Right lung (tissue), 10 donors: Measurements from ENCODE around the gene LCMT1. TPM values are rescaled to one million over a fixed set of nuclear protein-coding genes. Genes with fewer than 3 reads are reported as not detected.
A peak's percentile ranks its signal among the peaks of the same experiment; 100 is the strongest.
"Not testable (repeated sequence)": the region's sequence is repeated elsewhere in the genome, so short reads cannot be mapped to it uniquely, and the experiment has no call there.

ENCODE experiments used
- DNase-seq, 2 donors: peaks; one replicate each; pipeline ENCODE4 v3.0.0-alpha.2; 2013
- long read RNA-seq, 8 donors: transcript quantifications; one replicate each; lab custom pipeline, GENCODE V29; 2026
- polyA plus RNA-seq, 5 donors: library from polyadenylated mRNA; unstranded; fragments of 120-200 nt; gene quantifications; one replicate each; pipeline versions ENCODE4 v1.2.1 to v1.2.3, GENCODE V29; 2013; ENCODE audit warnings: inconsistent platforms in 1 of 5, low replicate concordance in 1 of 5; ENCODE audit not compliant: insufficient read length in 5 of 5, insufficient read depth in 1 of 5

LCMT1 gene
- 10 to 100 TPM; 44.2 to 57.9 (median 49.4) TPM for polyA plus RNA-seq
- long read RNA-seq, donor 1, transcript LCMT1-203 (11 exons, 1,368 nt): minor isoform, 12 of 53 reads
- long read RNA-seq, donor 1, transcript LCMT1-209 (2 exons, 517 nt): major isoform, 17 of 53 reads
- long read RNA-seq, donor 1, partial matches to known transcripts: 23 of 53 reads
- long read RNA-seq, donor 1, other reads (novel, unspliced or antisense): 0 of 53 reads
- long read RNA-seq, donor 2, transcript LCMT1-203 (11 exons, 1,368 nt): major isoform, 18 of 23 reads
- long read RNA-seq, donor 2, partial matches to known transcripts: 0 of 23 reads
- long read RNA-seq, donor 2, other reads (novel, unspliced or antisense): 0 of 23 reads
- long read RNA-seq, donor 3, transcript LCMT1-209 (2 exons, 517 nt): major isoform, 17 of 40 reads
- long read RNA-seq, donor 3, transcript LCMT1-203 (11 exons, 1,368 nt): minor isoform, 14 of 40 reads
- long read RNA-seq, donor 3, partial matches to known transcripts: 6 of 40 reads
- long read RNA-seq, donor 3, other reads (novel, unspliced or antisense): 0 of 40 reads
- long read RNA-seq, donor 4, transcript LCMT1-209 (2 exons, 517 nt): major isoform, 7 of 13 reads
- long read RNA-seq, donor 4, transcript LCMT1-203 (11 exons, 1,368 nt): minor isoform, 5 of 13 reads
- long read RNA-seq, donor 4, partial matches to known transcripts: 0 of 13 reads
- long read RNA-seq, donor 4, other reads (novel, unspliced or antisense): 0 of 13 reads
- long read RNA-seq, donor 5, transcript LCMT1-209 (2 exons, 517 nt): minor isoform, 10 of 36 reads
- long read RNA-seq, donor 5, transcript LCMT1-203 (11 exons, 1,368 nt): major isoform, 13 of 36 reads
- long read RNA-seq, donor 5, partial matches to known transcripts: 7 of 36 reads
- long read RNA-seq, donor 5, other reads (novel, unspliced or antisense): 6 of 36 reads
- long read RNA-seq, donor 6, transcript LCMT1-209 (2 exons, 517 nt): major isoform, 11 of 22 reads
- long read RNA-seq, donor 6, transcript LCMT1-203 (11 exons, 1,368 nt): minor isoform, 9 of 22 reads
- long read RNA-seq, donor 6, partial matches to known transcripts: 0 of 22 reads
- long read RNA-seq, donor 6, other reads (novel, unspliced or antisense): 0 of 22 reads
- long read RNA-seq, donor 7, transcript LCMT1-203 (11 exons, 1,368 nt): major isoform, 6 of 12 reads
- long read RNA-seq, donor 7, partial matches to known transcripts: 0 of 12 reads
- long read RNA-seq, donor 7, other reads (novel, unspliced or antisense): 0 of 12 reads
- long read RNA-seq, donor 8, transcript LCMT1-203 (11 exons, 1,368 nt): minor isoform, 5 of 15 reads
- long read RNA-seq, donor 8, transcript LCMT1-209 (2 exons, 517 nt): major isoform, 10 of 15 reads
- long read RNA-seq, donor 8, partial matches to known transcripts: 0 of 15 reads
- long read RNA-seq, donor 8, other reads (novel, unspliced or antisense): 0 of 15 reads

DNA sequence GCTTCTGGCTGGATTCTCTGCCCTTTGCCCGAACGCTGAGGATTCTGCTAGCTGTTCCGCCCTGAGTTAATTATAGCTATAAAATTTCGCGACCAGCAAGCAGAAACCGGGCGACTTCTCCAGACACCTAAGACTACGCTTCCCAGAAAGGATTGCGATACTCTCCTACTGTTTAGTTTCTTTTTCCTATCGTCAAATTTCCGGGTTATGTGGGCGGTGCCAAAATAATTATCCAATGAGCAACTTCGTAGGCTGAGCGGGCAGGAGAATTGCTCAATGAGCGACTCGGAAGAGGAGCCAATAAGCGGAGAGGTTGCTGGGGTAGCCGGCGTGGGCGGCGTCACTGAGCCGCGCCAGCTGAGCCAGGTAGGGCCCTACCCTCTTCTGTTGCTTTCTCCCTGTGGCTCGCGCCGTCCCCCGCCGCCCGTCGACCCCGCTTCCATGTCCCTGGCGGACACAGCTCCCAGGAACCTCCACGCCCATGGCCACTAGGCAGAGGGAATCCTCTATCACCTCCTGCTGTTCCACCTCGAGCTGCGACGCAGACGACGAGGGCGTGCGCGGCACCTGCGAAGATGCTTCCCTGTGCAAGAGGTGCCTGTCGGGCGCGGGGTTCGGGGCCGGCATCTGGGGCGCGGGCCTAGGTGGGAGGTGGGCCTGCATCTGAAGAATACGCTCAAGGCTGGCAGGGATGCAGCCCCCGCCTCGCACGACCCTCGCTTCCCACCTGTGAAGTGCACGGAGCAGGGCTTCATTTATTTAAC lies at the start of gene LCMT1:
LCMT1 (plus strand) TSS at position 340 of the 764 bp plus-strand sequence; CDS start at position 482, 142 bp downstream.
- DNase-seq: peak; percentile 94 to 96

DNA sequence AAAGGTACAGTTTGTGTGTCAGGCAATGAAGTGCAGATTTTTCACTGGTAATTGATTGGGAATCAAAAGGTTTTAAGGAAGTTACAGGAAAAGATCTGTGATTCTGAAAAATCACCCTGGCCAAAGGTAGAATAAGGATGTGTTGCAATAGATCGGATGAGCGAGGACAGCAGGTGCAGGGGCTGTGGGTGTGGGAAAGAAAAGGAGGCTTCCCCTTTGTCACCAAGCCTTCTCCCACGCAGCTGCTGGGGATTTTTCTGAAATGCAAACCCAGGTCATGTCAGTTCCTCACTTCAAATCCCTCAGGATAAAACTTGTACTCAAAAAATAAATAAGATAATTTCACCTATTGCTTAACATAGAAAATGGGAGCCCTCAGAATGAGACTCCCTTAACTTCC lies 48.4 kb upstream of the LCMT1 start:
- DNase-seq: no peak

DNA sequence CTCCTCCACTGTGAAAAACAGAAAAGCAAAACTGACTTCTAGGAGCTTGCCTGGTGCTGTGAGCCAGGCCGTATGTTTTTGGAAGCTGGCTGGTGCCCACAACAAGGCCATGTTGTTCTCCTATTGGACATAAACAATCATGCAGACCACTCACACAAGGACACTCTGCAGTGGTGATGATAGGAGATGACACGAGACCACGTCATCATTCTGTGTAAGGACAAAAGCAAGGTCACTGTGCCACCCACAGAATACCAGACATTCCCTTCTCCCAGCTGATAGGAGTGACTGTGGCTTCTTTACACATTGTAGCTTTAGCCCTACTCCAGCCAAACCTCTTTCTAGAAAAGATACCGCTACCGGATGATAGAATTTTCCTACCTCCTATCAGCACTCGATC lies 47.7 kb upstream of the LCMT1 start:
- DNase-seq: no peak

DNA sequence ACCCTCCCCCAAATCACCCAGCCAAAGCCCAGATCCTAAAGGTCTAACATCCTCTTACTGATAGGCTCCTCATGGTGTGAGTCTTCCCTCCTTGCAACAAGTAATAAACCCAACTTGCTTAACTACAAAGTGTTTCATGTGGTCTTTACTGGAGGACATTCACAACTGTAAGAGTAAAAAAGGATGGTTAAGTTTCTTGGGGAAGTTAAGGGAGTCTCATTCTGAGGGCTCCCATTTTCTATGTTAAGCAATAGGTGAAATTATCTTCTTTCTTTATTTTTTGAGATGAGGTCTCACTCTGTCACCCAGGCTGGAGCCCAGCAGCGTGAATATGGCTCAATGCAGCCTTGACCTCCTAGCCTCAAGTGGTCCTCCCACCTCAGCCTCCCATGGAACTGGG lies 47.3 kb upstream of the LCMT1 start:
- not testable (repeated sequence) for DNase-seq

DNA sequence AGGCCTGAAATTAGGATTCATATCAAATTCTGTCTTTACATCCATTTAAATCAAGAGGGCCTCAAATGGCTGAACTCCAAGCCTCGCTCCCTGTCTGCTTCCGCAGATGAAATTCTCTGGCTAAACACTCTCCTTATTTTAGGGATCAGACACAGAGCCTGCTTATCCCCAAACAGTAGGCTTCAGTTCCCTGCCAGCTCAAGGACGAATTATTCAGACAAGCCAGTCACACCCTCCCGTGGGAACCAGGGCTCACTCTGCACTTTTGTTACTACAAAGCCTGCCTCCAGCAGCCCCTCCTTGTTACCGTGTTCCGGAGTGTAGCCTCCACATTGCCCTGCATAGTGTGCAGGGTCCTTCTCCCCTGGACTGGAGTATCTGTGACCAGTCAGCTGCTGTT lies 46.6 kb upstream of the LCMT1 start:
- DNase-seq: no peak

DNA sequence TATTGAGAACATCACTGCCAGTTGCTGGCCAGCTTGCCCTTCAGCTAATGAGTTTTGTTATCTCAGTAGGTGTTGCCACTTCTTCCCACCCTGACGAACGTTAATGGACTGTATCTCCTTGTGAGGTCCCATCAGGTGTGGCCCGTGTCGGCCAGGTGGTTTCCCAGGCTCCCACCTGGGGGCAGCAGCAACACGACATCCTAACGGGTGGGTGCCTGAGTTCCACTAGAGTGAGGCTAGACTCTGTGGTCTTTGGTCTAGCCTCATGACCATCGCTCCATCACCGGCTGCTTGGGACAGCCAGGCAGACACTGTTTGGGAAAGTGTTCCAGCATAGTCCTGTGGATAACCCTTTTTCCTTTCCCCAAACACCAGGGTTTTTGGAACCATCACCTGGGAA lies 45.6 kb upstream of the LCMT1 start:
- no peak for DNase-seq

DNA sequence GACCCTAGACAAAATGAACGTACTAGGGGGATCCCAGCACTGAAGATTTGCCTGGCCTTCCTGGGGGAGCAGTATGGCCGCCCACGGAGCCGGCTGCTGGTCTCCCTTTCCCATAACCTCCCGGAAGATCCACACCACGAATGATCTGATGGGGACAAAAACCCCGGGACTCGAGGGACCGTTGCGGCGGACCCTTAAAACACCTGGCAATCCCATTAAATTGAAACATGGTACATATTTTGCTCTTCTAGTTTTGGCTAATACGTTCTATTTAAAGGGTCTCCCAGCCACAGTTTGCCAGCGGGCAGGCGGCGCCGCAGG lies 45.2 kb upstream of the LCMT1 start:
- DNase-seq: no peak

DNA sequence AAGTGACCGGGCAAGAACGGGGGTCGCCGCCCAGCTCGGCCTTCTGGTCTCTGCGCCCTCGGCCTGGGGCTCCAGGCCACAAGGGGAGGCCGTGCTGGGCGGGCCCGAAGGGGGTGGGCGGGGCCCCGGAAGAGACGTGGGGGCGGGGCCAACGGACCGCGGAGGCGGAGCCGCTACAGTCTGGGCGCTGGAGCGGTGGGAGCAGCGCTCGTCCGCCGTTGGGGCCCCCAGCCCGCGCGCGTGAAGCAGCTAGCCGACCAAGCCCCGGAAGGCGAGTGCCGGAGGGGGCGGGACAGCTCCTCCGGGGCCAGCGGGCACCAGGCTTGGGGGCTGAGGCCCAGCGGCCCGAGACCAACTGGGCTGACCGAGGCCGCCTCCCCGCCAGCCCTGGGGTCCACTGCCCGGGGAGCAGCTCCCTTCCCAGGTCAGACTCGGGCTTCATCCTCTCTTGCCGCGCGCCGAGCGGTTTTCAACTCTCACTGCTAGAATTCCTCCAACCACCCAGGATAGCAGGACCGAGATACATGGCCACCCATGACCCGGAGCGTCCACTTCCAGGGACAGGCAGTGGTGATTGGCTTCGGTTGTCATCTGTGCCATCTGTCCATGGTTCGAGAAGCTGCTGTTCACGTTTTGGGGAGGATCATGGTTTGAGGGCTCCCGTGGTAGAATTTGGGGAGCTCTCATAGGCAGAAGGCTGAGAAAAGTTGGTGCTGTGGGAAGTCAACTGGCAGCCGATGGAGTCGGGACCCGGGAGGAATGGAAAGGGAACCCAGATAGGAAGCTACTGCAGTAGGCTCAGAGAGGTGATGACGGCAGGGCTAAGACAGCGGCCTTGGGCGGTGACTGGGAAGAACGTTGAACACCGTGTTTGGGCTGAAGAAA lies 44.6 kb upstream of the LCMT1 start:
- DNase-seq: peak; percentile 79 to 80

DNA sequence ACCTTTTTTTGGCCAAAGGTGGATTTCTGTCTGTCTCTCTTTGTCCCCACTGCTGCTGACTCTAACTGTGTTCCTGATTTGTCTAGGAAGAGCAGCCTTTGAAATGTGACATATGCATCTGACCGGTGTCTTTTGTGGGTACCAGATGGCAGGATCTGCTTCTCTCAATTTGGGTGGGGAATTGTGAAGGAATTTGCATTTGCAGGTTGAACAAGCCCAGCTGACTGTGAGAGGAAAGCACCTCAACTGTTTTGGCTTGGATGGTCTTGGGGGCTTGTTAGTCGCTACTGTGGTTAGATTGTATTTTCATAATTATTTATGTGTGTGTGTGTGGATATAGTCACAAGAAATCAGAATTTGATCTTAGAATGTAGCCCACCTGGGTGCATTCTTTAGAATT lies 37.7 kb upstream of the LCMT1 start:
- DNase-seq: no peak

DNA sequence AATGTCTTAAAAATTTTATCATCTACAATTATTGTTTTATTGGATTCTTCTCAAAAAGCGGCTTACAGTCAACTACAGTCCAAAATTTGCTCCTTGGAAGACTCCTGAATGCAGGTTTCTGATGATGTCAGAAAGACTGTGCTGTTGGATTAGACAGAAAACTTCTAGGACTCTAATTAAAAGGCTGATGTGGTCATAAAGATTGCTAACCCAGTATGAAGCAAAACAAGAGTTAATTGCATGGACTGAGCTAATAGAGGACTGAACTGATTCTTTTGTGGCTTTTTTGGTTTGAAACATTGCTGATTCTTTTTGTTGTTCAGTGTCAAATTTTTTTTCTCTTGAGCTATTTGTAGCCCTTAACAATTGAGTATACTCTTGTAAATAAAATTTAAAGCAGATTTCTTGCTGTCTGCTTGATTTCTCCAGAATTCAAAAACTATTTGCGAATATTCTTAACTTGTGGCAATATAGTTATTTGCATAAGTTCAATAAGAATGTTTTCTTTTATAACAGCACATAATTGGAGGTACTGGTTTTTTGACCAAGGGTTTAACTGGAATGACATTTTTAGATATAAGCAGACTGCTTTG lies 33.1 kb upstream of the LCMT1 start:
- no peak for DNase-seq

DNA sequence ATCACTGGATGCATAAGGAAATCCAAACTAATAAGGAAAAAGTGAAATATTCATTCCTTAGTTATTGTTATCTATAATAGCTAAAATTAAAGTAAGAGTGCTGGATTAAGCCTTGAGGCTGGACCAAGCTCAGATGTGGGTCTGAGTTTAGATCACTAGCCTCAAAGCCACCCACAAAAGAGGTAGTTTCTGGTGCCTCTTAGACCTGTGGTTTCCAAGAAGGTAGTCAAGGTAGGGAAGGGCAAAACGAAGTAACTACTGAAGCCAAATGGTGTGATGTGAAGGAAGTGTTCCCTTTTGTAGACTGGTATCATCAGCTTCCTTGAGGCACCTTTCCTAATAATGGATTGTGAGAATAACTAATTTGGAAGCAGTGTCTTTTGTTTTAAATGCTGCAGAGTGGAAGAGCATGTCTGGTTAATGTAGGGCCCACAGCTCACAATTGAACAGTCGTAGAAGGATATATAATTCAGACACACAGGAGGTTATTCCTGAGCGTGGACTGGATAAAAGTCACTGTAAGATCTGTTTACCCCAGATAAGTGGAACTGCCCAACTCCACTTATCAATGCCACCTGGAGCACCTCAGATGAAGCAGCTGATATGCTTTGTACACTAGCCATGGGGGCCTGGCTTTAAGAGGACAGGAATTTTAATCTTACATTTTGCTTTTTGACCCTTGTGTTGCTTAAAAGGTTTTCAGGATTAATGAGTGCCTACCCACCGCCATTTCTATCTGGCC lies 31.7 kb upstream of the LCMT1 start:
- no peak for DNase-seq

DNA sequence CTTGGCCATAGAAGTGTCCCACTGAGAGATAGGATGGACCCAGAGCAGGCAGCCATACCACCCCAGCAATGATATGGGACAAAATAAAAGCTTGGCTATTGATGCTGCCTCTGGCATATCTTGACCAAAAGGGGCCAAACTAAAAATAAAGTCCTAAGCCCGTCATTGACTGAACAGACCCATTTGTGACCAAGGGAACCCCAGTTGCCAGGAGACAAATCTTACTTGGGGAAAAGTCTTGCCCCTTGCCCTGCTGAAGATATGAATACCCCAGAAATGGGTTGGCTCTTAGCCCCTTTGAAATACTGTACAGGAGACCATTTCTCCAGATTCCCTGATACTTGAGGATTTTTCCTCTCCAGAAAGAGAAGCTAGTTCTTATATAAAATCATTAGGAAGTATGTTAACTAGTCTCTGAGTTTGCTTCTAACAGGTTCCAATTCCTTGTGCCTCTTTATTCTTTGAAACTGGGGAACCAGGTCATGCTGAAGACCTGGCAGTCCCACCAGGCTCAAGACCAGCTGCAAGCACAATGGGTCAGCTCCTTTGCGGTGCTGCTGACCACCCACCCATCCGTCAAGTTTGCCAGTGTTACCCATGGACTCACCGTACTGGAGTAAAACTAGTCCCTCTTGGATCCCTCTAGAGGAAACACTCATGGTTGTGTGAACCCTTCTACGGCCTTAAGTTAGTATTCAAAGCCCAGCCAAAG lies 31.0 kb upstream of the LCMT1 start:
- no peak for DNase-seq

DNA sequence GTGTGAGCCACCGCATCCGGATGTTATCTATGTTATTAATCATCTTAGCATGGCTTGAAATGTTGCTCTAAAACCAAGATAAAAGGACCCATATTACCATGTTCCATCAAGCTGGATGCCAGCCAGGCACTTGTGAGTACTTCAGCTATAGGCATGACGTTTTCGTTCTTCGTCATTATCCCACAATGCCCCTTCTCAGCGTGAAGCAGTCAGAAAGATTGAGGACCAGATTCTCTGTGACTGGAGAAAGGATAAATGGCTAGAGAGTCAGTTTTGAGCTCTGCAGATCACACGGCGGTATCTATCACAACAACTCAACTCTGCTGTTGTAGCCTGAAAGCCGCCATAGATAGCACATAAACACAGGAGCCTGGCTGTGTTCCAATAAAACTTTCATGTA lies 29.8 kb upstream of the LCMT1 start:
- no peak for DNase-seq

DNA sequence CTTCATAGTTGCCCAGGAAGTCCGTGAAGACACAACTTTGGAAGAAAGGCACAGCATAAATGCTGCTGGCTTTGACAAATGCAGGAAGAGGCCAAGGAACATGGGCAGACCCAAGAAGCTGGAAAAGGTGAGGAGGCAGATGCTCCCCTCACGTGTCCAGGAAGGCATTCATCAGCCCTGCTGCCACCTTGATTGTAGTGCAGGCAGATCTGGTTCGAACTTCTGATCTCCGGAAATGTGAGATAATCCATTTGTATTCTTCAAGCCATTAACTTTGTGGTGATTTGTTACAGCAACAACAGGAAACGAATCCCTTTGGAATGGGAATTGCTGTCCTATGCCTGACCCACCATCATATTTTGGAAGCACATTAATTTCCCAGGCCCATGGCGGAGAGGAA lies 28.5 kb upstream of the LCMT1 start:
- no peak for DNase-seq

DNA sequence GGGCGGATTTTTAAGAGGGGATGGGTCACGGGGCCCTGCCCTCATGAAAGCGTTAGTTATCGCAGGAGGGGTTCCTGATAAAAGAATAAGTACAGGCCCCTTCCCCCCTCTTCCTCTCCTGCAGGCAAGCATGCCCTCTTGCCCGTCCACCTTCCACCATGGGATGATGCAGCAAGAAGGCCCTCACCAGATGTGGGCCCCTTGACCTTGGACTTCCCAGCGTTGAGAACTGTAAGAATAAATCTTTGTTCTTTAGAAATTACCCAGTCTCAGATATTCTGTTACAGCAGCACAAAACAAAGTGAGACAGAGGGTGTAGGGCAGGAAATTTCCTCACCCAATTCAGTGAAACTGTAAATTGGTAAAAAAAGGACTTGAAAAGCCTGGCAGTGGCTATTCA lies 27.8 kb upstream of the LCMT1 start:
- DNase-seq: no peak

DNA sequence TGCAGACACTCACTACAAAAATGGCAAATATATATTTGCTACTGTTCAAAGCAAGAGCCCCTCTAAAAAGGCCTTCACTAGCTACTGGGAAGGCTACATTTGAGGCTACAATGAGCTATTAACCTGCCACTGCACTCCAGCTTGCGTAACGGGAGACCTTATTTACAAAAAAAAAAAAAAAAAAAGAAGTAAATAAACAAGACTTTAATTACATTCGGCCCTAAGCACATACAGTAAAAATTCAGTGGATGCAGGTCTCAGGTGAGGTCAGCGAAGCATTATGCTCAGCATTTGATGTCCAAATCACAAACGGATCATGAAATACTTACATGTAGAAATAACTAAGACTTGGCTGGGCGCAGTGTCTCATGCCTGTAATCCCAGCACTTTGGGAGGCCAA lies 26.7 kb upstream of the LCMT1 start:
- no peak for DNase-seq

DNA sequence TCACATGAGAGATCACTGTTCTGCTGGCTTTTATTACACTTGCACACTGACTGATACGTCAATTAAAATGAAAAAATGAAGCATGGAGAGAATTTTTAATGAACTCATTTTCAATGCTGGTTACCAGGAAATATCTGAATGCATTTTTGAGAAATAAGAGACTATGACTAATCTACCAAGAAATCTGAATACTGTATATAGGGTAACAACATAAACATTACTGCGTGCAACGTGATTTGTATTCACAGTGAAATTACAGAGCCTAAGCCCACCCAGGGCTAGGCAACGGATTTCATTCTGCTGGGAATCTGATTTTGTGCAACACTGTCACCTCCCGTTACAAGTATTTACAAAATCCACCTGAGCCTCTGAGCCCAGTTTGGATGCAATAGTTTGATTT lies 23.8 kb upstream of the LCMT1 start:
- DNase-seq: no peak

DNA sequence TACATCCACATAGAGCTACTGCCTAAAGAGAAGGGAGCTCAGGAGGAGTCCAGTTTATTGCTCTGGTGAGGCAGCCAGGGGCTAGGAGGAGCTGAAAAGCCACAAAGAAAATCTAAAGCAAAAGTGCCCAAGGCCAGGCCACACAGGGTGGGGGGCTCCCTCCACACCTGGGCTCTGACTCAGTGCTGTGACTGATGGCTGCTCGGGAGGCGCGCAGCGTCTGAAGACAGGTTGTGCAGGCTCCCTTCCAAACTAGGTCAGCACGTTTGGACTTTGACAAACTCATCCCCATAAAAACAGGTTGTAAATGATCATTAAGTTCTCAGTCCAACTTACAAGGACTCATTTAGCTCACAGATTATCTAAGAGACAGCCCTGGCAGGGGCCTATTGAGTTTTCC lies 22.2 kb upstream of the LCMT1 start:
- no peak for DNase-seq
